PC-3 (cell line): Measurements from ENCODE around the gene MARCHF5. TPM values are rescaled to one million over a fixed set of nuclear protein-coding genes. Genes with fewer than 3 reads are reported as not detected.

Experiments
- ATAC-seq: fragments of 200-7000 bp; cut with Tn5 transposase; 2 replicates; pipeline ENCODE4 v1.9.1; 2020; ENCODE audit warnings: mild to moderate bottlenecking, moderate library complexity
- BruUV-seq: library from RNA; stranded (reverse); fragments of 400-500 nt; replicated peaks from 2 replicates; lab custom pipeline; 2021; lab: Mats Ljungman, UMichigan
- CTCF ChIA-PET: fragments of 300-600 bp; sonication (Branson Sonifier 250); formaldehyde crosslinking; loops from one replicate; lab custom pipeline; 2022; ENCODE audit warnings: antibody characterized with exemption; lab: Charles Lee
- POLR2A ChIA-PET: fragments of 300-600 bp; sonication (Branson Sonifier 250); formaldehyde crosslinking; loops from one replicate; lab custom pipeline; 2022; ENCODE audit warnings: antibody characterized with exemption; ENCODE audit not compliant: unreplicated experiment; lab: Charles Lee
- DNase-seq: peaks from one replicate; pipeline ENCODE4 v3.0.0-alpha.2; 2015
- H2AFZ ChIP-seq: fragments of 300-600 bp; sonication (generic); 2 replicates; pipeline ENCODE4 v1.6.0; 2016; ENCODE audit warnings: antibody characterized with exemption, low read length
- H3F3A ChIP-seq: fragments of 300-600 bp; sonication (generic); one replicate; pipeline ENCODE4 v1.6.0; 2017; ENCODE audit warnings: antibody characterized with exemption, low read length, control low read depth, mild to moderate bottlenecking; ENCODE audit not compliant: unreplicated experiment
- H3K27ac ChIP-seq: fragments of 300-600 bp; sonication (generic); 2 replicates; pipeline ENCODE4 v1.5.1; 2016; ENCODE audit warnings: mild to moderate bottlenecking, low read length
- H3K27me3 ChIP-seq: fragments of 300-600 bp; sonication (generic); 2 replicates; pipeline ENCODE4 v1.6.1; 2016; ENCODE audit warnings: low read length, mixed read lengths
- H3K36me3 ChIP-seq: fragments of 300-600 bp; sonication (generic); 2 replicates; pipeline ENCODE4 v1.6.1; 2016; ENCODE audit warnings: low read depth, mixed run types, low read length, mixed read lengths
- H3K4me1 ChIP-seq: fragments of 300-600 bp; sonication (generic); 2 replicates; pipeline ENCODE4 v1.5.1; 2016; ENCODE audit warnings: low read length; ENCODE audit not compliant: insufficient read depth
- H3K4me2 ChIP-seq: fragments of 300-600 bp; sonication (generic); 2 replicates; pipeline ENCODE4 v1.6.0; 2016; ENCODE audit warnings: low read length
- H3K4me3 ChIP-seq: fragments of 300-600 bp; sonication (generic); 2 replicates; pipeline ENCODE4 v1.5.1; 2016; ENCODE audit warnings: mild to moderate bottlenecking, low read length, mixed read lengths
- H3K79me2 ChIP-seq: fragments of 300-600 bp; sonication (generic); 2 replicates; pipeline ENCODE4 v1.6.1; 2017; ENCODE audit warnings: low read length, mixed read lengths
- H3K9ac ChIP-seq: fragments of 300-600 bp; sonication (generic); 2 replicates; pipeline ENCODE4 v1.6.0; 2016; ENCODE audit warnings: mild to moderate bottlenecking, low read length
- H3K9me2 ChIP-seq: fragments of 300-600 bp; sonication (generic); replicated peaks from 2 replicates; pipeline ENCODE4 v1.6.1; 2016; ENCODE audit warnings: mixed run types, low read length, mixed read lengths
- H3K9me3 ChIP-seq: fragments of 300-600 bp; sonication (generic); 2 replicates; pipeline ENCODE4 v1.6.1; 2016; ENCODE audit warnings: low read length, mixed read lengths
- H4K20me1 ChIP-seq: fragments of 300-600 bp; sonication (generic); 2 replicates; pipeline ENCODE4 v1.6.1; 2016; ENCODE audit warnings: low read length, mixed read lengths
- EZH2 ChIP-seq: fragments of 300-600 bp; sonication (generic); IDR thresholded peaks from one replicate; pipeline ENCODE4 v1.6.1; 2017; ENCODE audit warnings: antibody characterized with exemption, mild to moderate bottlenecking, low read length; ENCODE audit not compliant: unreplicated experiment
- EZH2phosphoT487 ChIP-seq: fragments of 300-600 bp; sonication (generic); IDR thresholded peaks from 2 replicates; pipeline ENCODE4 v1.6.1; 2018; ENCODE audit warnings: mild to moderate bottlenecking, antibody characterized with exemption, low read length, borderline replicate concordance
- intact Hi-C: fragments of 100-400 bp; cut with micrococcal nuclease; formaldehyde crosslinking; loops from 2 replicates; pipeline ENCODE4 v1.9.0; 2023
- total RNA-seq: library from RNA; depleted of rRNA; stranded (reverse); fragments of >200 nt; gene quantifications from 2 replicates; pipeline ENCODE4 v1.2.3, GENCODE V29; 2014
- TF ChIP-seq, protein P1 (sequence below): fragments of 300-600 bp; sonication (generic); conservative IDR thresholded peaks from 2 replicates; pipeline ENCODE4 v1.5.1; 2017; ENCODE audit warnings: antibody characterized with exemption, low read depth, mild to moderate bottlenecking, low read length

Gene MARCHF5
- total RNA-seq, 1 experiment from 2014 or later, result 7.4 TPM

DNA sequence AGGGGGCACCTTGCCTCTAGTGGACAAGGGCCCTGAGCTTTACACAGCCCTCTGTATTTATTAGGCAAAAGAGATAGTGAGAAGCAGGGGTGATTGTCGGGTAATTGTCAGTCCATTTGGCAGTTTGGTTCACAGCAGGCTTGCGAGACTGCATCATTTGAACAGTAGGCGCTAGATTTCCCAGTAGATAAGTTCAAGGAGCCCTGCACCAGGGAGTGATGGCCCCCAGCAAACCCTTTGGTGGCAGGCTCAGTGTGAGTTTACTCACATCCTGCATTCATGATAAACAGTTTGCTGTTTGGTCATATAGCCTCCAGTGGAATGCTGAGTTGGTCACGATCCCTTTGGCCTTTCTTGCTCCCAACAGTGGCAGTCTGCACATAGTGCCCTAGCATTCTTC, 59.4 kb downstream of the MARCHF5 start:
- ChIA-PET POLR2A (no interaction called here), CTCF (no interaction called here)
- H3K4me3 ChIP-seq, result no peak overlapping the region
- no peak overlapping the region for H3K27ac ChIP-seq
- no peaks in the 10 kb centered on the region for H3K9me2 ChIP-seq
- H3K36me3 ChIP-seq, result peaks cover 17% of the 10 kb centered on the region
- H3K9me3 ChIP-seq, result no peaks in the 10 kb centered on the region
- intact Hi-C loops, result no loop called here
- H3K79me2 ChIP-seq, result no peaks in the 10 kb centered on the region
- no peaks in the 10 kb centered on the region for H4K20me1 ChIP-seq
- H3K4me1 ChIP-seq, result no peaks in the 10 kb centered on the region
- H2AFZ ChIP-seq, result no peak overlapping the region
- no TSS peak for BruUV-seq
- H3K4me2 ChIP-seq, result no peak overlapping the region
- H3K27me3 ChIP-seq, result no peaks in the 10 kb centered on the region
- H3F3A ChIP-seq, result no peaks in the 10 kb centered on the region
- no peak overlapping the region for H3K9ac ChIP-seq
- no peak for DNase-seq
- no peak for TF ChIP-seq EZH2
- TF ChIP-seq, protein P1, sequence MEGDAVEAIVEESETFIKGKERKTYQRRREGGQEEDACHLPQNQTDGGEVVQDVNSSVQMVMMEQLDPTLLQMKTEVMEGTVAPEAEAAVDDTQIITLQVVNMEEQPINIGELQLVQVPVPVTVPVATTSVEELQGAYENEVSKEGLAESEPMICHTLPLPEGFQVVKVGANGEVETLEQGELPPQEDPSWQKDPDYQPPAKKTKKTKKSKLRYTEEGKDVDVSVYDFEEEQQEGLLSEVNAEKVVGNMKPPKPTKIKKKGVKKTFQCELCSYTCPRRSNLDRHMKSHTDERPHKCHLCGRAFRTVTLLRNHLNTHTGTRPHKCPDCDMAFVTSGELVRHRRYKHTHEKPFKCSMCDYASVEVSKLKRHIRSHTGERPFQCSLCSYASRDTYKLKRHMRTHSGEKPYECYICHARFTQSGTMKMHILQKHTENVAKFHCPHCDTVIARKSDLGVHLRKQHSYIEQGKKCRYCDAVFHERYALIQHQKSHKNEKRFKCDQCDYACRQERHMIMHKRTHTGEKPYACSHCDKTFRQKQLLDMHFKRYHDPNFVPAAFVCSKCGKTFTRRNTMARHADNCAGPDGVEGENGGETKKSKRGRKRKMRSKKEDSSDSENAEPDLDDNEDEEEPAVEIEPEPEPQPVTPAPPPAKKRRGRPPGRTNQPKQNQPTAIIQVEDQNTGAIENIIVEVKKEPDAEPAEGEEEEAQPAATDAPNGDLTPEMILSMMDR, result no peak
- no peak for TF ChIP-seq EZH2phosphoT487
- ATAC-seq, result no peak

DNA sequence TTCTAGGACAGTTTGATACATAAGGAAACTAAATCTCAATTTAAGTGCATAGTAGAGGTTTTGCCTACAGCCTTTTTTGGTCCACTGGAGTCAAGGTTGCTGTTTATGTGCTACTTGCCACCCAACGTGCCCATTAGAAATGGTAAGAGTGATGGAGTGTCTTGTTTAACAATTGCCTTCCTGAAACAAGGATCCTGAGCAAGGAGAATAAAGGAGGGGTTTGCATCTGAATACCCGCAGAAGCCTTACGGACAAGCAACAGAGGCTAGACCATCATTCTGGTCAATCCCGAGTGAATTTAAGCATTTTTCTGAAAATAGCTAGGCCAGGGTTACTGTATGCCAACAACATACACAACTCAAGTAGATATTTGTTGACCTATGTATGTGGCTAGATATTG, 63.6 kb downstream of the MARCHF5 start:
- H4K20me1 ChIP-seq, result no peaks in the 10 kb centered on the region
- ATAC-seq (no peak), DNase-seq (no peak)
- TF ChIP-seq EZH2 (no peak), EZH2phosphoT487 (no peak)
- TF ChIP-seq, protein P1, result no peak
- no peaks in the 10 kb centered on the region for H3K4me1 ChIP-seq
- CTCF ChIA-PET, result no interaction called here
- H3K9ac ChIP-seq, result no peak overlapping the region
- H3F3A ChIP-seq, result no peaks in the 10 kb centered on the region
- intact Hi-C loops, result no loop called here
- H3K27ac ChIP-seq, result no peak overlapping the region
- peaks cover 6% of the 10 kb centered on the region for H3K36me3 ChIP-seq
- H3K4me2 ChIP-seq, result no peak overlapping the region
- BruUV-seq, result no TSS peak
- no peaks in the 10 kb centered on the region for H3K79me2 ChIP-seq
- H3K4me3 ChIP-seq, result no peak overlapping the region
- no peaks in the 10 kb centered on the region for H3K27me3 ChIP-seq
- POLR2A ChIA-PET, result no interaction called here
- no peaks in the 10 kb centered on the region for H3K9me2 ChIP-seq
- H2AFZ ChIP-seq, result no peak overlapping the region
- no peaks in the 10 kb centered on the region for H3K9me3 ChIP-seq

DNA sequence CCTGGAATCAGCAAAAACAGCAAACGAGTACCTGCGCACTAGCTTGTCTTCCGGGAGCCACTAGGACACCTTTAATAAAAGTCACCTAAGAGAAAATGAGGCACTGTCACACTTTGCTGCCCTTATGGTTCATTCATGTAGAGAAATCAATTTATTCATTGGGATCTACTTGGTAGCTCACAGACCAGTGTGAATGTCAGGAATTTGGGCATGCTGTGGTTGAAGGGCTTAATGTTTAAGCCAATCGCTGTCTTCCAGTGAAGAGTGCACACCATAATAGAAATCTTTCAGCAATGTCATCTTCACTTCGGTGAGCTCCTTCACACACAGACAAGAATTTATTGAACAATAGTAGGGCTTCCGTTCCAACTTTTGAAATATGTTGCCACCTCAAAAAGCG, 65.1 kb downstream of the MARCHF5 start:
- no peak overlapping the region for H2AFZ ChIP-seq
- ChIA-PET POLR2A (no interaction called here), CTCF (no interaction called here)
- H3K27me3 ChIP-seq, result no peaks in the 10 kb centered on the region
- ATAC-seq, result no peak
- no peaks in the 10 kb centered on the region for H4K20me1 ChIP-seq
- no peak overlapping the region for H3K4me3 ChIP-seq
- H3K79me2 ChIP-seq, result no peaks in the 10 kb centered on the region
- no peak overlapping the region for H3K27ac ChIP-seq
- H3K9me2 ChIP-seq, result no peaks in the 10 kb centered on the region
- DNase-seq, result no peak
- no peaks in the 10 kb centered on the region for H3K36me3 ChIP-seq
- no peak overlapping the region for H3K9ac ChIP-seq
- BruUV-seq, result no TSS peak
- H3K9me3 ChIP-seq, result no peaks in the 10 kb centered on the region
- no peak overlapping the region for H3K4me2 ChIP-seq
- intact Hi-C loops, result no loop called here
- no peaks in the 10 kb centered on the region for H3K4me1 ChIP-seq
- no peaks in the 10 kb centered on the region for H3F3A ChIP-seq
- no peak for TF ChIP-seq EZH2phosphoT487
- TF ChIP-seq, protein P1, result no peak
- TF ChIP-seq EZH2, result no peak
